ENCODE measurements around the gene TNFAIP8L2. TPM values are rescaled to one million over a fixed set of nuclear protein-coding genes. Genes with fewer than 3 reads are reported as not detected.
A peak's percentile ranks its signal among the peaks of the same experiment; 100 is the strongest.
"Not testable (repeated sequence)": the region's sequence is repeated elsewhere in the genome, so short reads cannot be mapped to it uniquely, and the experiment has no call there.

Gene TNFAIP8L2
- total and polyA plus RNA-seq, 8 donors, result 2.5 to 14.5 (median 3.0) TPM

DNA sequence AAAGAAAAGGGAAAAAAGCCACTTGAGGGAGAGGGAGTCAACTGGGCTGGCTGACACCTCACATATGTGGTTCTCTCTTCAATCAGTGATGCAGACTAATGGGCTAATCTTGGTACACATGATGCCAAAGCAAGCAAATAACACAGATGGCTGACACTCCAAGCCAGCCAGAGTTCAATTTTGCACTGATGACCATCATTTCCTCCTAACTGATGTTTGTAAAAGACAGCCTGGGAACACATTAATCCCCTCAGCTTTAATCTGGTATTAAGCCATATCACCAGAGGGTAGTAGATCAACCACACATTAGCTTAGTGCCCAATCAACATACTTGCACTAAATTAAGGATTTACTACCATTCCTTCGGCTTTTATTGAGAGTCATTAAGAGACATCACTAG is 30.8 kb downstream of the TNFAIP8L2 start:
- Histone ChIP-seq H3K27me3 (no peaks in the 10 kb centered on the region), H3K4me3 (no peak overlapping the region), H3K4me1 (peaks cover 7 to 24% of the 10 kb centered on the region in 2 donors), H3K9me3 (no peaks in the 10 kb centered on the region), H3K36me3 (peaks cover 2 to 38% of the 10 kb centered on the region in 2 donors), H3K27ac (no peak overlapping the region)
- TF ChIP-seq CTCF (IDR thresholded peaks at IDR 0.05), result no peak
- intact Hi-C loops (cut with DNase I), result no loop called here
- ATAC-seq, result no peak
- no peak for DNase-seq

- Histone ChIP-seq H3K36me3 (peaks cover 2 to 23% of the 10 kb centered on the region in 2 donors), H3K4me1 (peaks cover 7 to 24% of the 10 kb centered on the region in 2 donors), H3K4me3 (peak overlapping the region; percentile 73 to 78)
- ATAC-seq; DNase-seq; H3K27me3 ChIP-seq; H3K9me3 ChIP-seq; intact Hi-C loops (cut with DNase I); H3K27ac ChIP-seq: not testable (repeated sequence)
Measured at GRCh38 chr1:151188667-151189066, 32.2 kb downstream of the TNFAIP8L2 start.

DNA sequence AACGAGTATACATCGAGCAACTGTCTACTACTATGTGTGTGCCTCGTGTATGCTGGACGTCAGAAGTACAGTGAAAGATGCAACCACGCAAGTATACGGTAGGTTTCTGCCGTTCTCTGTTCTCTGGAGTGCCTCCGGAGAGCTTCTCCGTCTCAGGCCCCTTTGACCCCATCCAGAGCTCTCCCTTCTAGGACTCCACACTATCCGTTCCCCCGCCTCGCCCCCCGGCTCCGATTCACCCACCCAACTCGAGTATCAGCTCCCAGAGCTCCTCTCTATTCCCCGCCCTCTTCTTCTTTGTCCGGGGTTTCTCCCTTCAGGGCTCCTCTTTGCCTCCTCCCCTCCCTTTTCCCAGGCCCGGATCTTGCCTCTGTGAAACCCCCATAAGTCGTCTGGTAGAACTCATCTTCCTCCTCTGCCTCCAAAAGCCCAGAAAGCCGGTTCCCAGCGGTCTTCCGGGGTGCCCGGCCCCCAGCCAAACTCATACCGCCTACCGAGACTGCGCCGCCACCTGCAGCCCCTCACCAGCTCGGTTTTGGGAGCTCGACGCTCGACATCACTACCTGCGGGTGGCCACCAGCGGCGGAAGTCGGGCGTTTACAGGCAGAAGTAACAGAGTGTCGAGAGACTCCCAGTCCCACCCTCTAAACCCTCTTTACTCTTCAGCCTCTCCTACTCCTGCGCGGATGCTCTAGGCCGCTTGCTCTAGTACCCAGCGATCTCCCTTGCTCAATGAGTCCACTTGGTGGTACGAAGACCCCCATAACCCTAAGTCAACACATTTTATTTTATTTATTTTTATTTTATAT is 33.4 kb downstream of the TNFAIP8L2 start, which contains the start of gene VPS72:
Gene VPS72 (minus strand): TSS at position 561 of the 809 bp plus-strand sequence. CDS start 76 bp downstream, at position 485.
- DNase-seq (peak; percentile 76 to 93 (median 90)), ATAC-seq (peak; percentile 99)
- peak in 1 of 2 donors; percentile 27 for TF ChIP-seq CTCF (IDR thresholded peaks at IDR 0.05)
- Histone ChIP-seq H3K9me3 (no peaks in the 10 kb centered on the region), H3K27me3 (no peaks in the 10 kb centered on the region), H3K4me1 (peaks cover 7 to 24% of the 10 kb centered on the region in 2 donors), H3K4me3 (peak within 1 kb of the TSS; percentile 73 to 78), H3K27ac (peak within 1 kb of the TSS; percentile 80 to 83), H3K36me3 (peaks cover 0 to 12% of the 10 kb centered on the region in 2 donors)
- intact Hi-C loops (cut with DNase I), result loop anchor here in 1 of 2 donors (10.0 kb wide), 1 partner anchor 65 kb away; the partner anchor contains the start of gene PSMD4

DNA sequence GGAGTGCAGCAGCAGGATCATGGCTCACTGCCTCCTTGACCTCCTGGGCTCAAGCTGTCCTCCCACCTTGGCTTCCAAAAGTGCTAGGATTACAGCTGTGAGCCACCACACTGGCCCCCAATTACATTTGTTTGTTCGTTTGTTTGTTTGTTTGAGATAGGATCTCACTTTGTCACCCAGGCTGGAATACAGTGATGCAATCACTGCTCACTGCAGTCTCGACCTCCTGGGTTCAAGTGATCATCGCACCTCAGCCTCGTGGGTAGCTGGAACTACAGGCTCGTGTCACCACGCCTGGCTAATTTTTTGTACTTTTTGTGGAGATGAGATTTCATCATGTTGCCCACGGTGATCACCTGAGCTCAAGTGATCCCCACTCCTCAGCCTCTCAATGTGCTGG is 35.6 kb downstream of the TNFAIP8L2 start:
- Histone ChIP-seq H3K36me3 (no peaks in the 10 kb centered on the region), H3K27ac (no peak overlapping the region), H3K4me3 (no peak overlapping the region), H3K4me1 (peaks cover 7 to 26% of the 10 kb centered on the region in 2 donors), H3K27me3 (no peaks in the 10 kb centered on the region), H3K9me3 (no peaks in the 10 kb centered on the region)
- ATAC-seq, result no peak
- TF ChIP-seq CTCF (IDR thresholded peaks at IDR 0.05), result no peak
- no peak for DNase-seq
- intact Hi-C loops (cut with DNase I), result loop anchor here in 1 of 2 donors (10.0 kb wide), 1 partner anchor 63 kb away; the partner anchor contains the start of gene PSMD4

DNA sequence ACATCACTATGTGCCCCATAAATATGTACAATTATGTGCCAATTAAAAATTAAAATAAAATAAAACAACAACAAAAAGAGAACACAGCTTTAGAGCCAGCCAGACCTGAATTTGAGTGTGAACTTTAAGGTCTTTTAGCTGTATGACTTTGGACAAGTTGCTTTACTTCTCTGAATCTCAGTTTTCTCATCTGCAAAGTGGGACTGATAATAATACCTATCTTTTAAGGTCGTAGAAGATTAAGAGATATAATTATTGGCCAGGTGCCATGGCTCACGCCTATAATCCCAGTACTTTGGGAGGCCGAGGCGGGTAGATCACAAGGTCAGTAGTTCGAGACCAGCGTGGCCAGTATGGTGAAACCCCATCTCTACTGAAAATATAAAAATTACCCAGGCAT is 36.9 kb downstream of the TNFAIP8L2 start:
- H3K4me1 ChIP-seq, result peaks cover 10 to 29% of the 10 kb centered on the region in 2 donors
- intact Hi-C loops (cut with DNase I), result loop anchor here in 1 of 2 donors (10.0 kb wide), 1 partner anchor 61 kb away; the partner anchor contains the start of gene PSMD4
- H3K4me3 ChIP-seq, result no peak overlapping the region
- H3K27me3 ChIP-seq, result no peaks in the 10 kb centered on the region
- DNase-seq, result no peak
- no peak for ATAC-seq
- H3K27ac ChIP-seq, result no peak overlapping the region
- no peak for TF ChIP-seq CTCF (IDR thresholded peaks at IDR 0.05)
- no peaks in the 10 kb centered on the region for H3K36me3 ChIP-seq
- no peaks in the 10 kb centered on the region for H3K9me3 ChIP-seq
